HepG2 (cell line): ENCODE measurements around the gene GRIK3. TPM values are rescaled to one million over a fixed set of nuclear protein-coding genes. Genes with fewer than 3 reads are reported as not detected.

ENCODE experiments used
- ATAC-seq: fragments of 200-7000 bp; cut with Tn5 transposase; 3 replicates; pipeline ENCODE4 v1.9.1; 2020; ENCODE audit warnings: mild to moderate bottlenecking, moderate library complexity
- BruUV-seq: library from RNA; stranded (reverse); fragments of 400-500 nt; replicated peaks from 2 replicates; lab custom pipeline; 2021; lab: Mats Ljungman, UMichigan
- CTCF ChIA-PET: fragments of 300-600 bp; formaldehyde crosslinking; extraction: SDS; loops from one replicate; lab custom pipeline; 2021; ENCODE audit warnings: low total read pairs, inconsistent platforms, low intra/inter-chr PET ratio; lab: Yijun Ruan, JAX
- POLR2A ChIA-PET: fragments of 350-600 bp; sonication (Branson Sonifier 250); formaldehyde crosslinking; loops from one replicate; lab custom pipeline; 2020; ENCODE audit warnings: antibody characterized with exemption, inconsistent platforms; lab: Yijun Ruan, JAX
- DNase-seq: peaks from one replicate; pipeline ENCODE4 v3.0.0-alpha.2; 2015; ENCODE audit warnings: low spot score
- FAIRE-seq: peaks from 3 replicates; lab custom pipeline; 2011; peaks lifted over from hg19 to GRCh38; lab: Jason Lieb, UNC
- H2AFZ ChIP-seq: one replicate; pipeline ENCODE4 v1.6.1; 2011; ENCODE audit warnings: low read length, inconsistent platforms
- H3K27ac ChIP-seq: fragments of 300-600 bp; 3 replicates; pipeline ENCODE4 v1.8.0; 2011; ENCODE audit warnings: mixed run types, mild to moderate bottlenecking, mixed read lengths, low read length, inconsistent platforms; ENCODE audit not compliant: insufficient read depth; ENCODE audit errors: extremely low read length
- H3K27me3 ChIP-seq, 2 experiments: fragments of 200-600 bp in 1 of 2; 2 replicates in 1 of 2; 3 replicates in 1 of 2; pipeline versions ENCODE4 v1.6.0 to v1.8.0; 2011; ENCODE audit warnings: low read length in 2 of 2, mild to moderate bottlenecking in 2 of 2, moderate library complexity in 2 of 2, inconsistent platforms in 1 of 2; ENCODE audit not compliant: insufficient read depth in 2 of 2, control insufficient read depth in 1 of 2
- H3K36me3 ChIP-seq, 2 experiments: fragments of 200-600 bp in 1 of 2; replicated peaks in 1 of 2; 2 replicates in 1 of 2; 3 replicates in 1 of 2; pipeline versions ENCODE4 v1.5.1 to v1.8.0; 2011; ENCODE audit warnings: low read length in 2 of 2, inconsistent platforms in 1 of 2; ENCODE audit not compliant: insufficient read depth in 2 of 2, control insufficient read depth in 1 of 2
- H3K4me1 ChIP-seq: 2 replicates; pipeline ENCODE4 v1.5.1; 2012; ENCODE audit warnings: low read length, inconsistent platforms; ENCODE audit not compliant: insufficient read depth
- H3K4me2 ChIP-seq: 2 replicates; pipeline ENCODE4 v1.6.0; 2011; ENCODE audit warnings: low read depth, low read length, inconsistent platforms
- H3K4me3 ChIP-seq, 3 experiments: fragments of 200-600 bp in 1 of 3; sonication (generic), shearing (Covaris generic) in 1 of 3; replicated peaks in 1 of 3; 2 replicates each; pipeline ENCODE4 v1.5.1; 2011 to 2016; ENCODE audit warnings: low read length in 3 of 3, inconsistent platforms in 2 of 3, low read depth in 2 of 3, mild to moderate bottlenecking in 2 of 3, control low read depth in 1 of 3, mixed read lengths in 1 of 3; ENCODE audit not compliant: insufficient read depth in 1 of 3
- H3K79me2 ChIP-seq: one replicate; pipeline ENCODE4 v1.6.1; 2011; ENCODE audit warnings: low read length, inconsistent platforms; ENCODE audit not compliant: insufficient read depth
- H3K9ac ChIP-seq: 2 replicates; pipeline ENCODE4 v1.6.0; 2011; ENCODE audit warnings: mild to moderate bottlenecking, low read depth, low read length, inconsistent platforms; ENCODE audit not compliant: insufficient read depth
- H3K9me3 ChIP-seq: 2 replicates; pipeline ENCODE4 v1.5.1; 2012; ENCODE audit warnings: mild to moderate bottlenecking, low read length
- H4K20me1 ChIP-seq: 2 replicates; pipeline ENCODE4 v1.6.0; 2011; ENCODE audit warnings: inconsistent platforms, mild to moderate bottlenecking, low read length, moderate library complexity; ENCODE audit not compliant: insufficient read depth
- ZC3H13 ChIP-seq: sonication (generic); formaldehyde crosslinking; IDR thresholded peaks from 2 replicates; pipeline ENCODE4 v1.8.1; 2023; ENCODE audit warnings: mild to moderate bottlenecking, missing genetic modification reagents, moderate library complexity
- ZNF383 ChIP-seq: sonication (generic); formaldehyde crosslinking; IDR thresholded peaks from 2 replicates; pipeline ENCODE4 v1.4.0; 2020; ENCODE audit warnings: missing genetic modification reagents, mild to moderate bottlenecking, borderline replicate concordance
- ZSCAN31 ChIP-seq: sonication (generic); formaldehyde crosslinking; IDR thresholded peaks from 2 replicates; pipeline ENCODE4 v1.5.0; 2020; ENCODE audit warnings: low read depth, mild to moderate bottlenecking, missing genetic modification reagents
- WGBS: methylation state at CpG from one replicate; pipeline ENCODE4 v1.1.6; 2017; ENCODE audit warnings: low lambda C conversion rate; 5-methylcytosine and 5-hydroxymethylcytosine counted together
- in situ Hi-C: cut with HindIII; loops from 2 replicates; pipeline ENCODE4 v1.10.0; 2017; ENCODE audit warnings: low pct_unique_long_range_greater_than_20kb; ENCODE audit not compliant: extremely low pct_ligation_motif_present
- intact Hi-C: fragments of 100-400 bp; cut with micrococcal nuclease; formaldehyde crosslinking; loops from one replicate; pipeline ENCODE4 v1.10.0; 2022; ENCODE audit not compliant: unreplicated experiment
- polyA plus RNA-seq, 8 experiments: library from polyadenylated mRNA; depleted of rRNA in 3 of 8; stranded (reverse) in 7 of 8; unstranded in 1 of 8; fragments of >200 nt; fragmentation: Illumina TruSeq in 4 of 8; extraction: Trizol in 4 of 8; gene quantifications; 2 replicates each; pipeline versions ENCODE4 v1.2.1 to v1.2.3, GENCODE V29; 2011 to 2016; ENCODE audit warnings: low read depth in 4 of 8, missing spikeins in 1 of 8, mixed read lengths in 1 of 8; ENCODE audit not compliant: insufficient read depth in 1 of 8
- total RNA-seq, 5 experiments: library from RNA; depleted of rRNA; stranded (reverse); fragments of >200 nt; fragmentation: Illumina TruSeq; extraction: Trizol; gene quantifications; 2 replicates each; pipeline ENCODE4 v1.2.3, GENCODE V29; 2016; ENCODE audit warnings: low read depth in 1 of 5
- TF ChIP-seq, protein P1 (sequence below): fragments of 450-650 bp; IDR thresholded peaks from 2 replicates; pipeline ENCODE4 v1.6.1; 2017; ENCODE audit warnings: mild to moderate bottlenecking
- TF ChIP-seq, protein P2 (sequence below): sonication (generic); formaldehyde crosslinking; IDR thresholded peaks from 2 replicates; pipeline ENCODE4 v1.4.0; 2020; ENCODE audit warnings: low read depth, missing genetic modification reagents
- TF ChIP-seq, protein P3 (sequence below): sonication (generic); formaldehyde crosslinking; IDR thresholded peaks from 2 replicates; pipeline ENCODE4 v1.4.0; 2020; ENCODE audit warnings: missing genetic modification reagents, mild to moderate bottlenecking, borderline replicate concordance
- TF ChIP-seq, protein P4 (sequence below): sonication (generic); formaldehyde crosslinking; IDR thresholded peaks from 2 replicates; pipeline ENCODE4 v1.5.0; 2020; ENCODE audit warnings: mild to moderate bottlenecking, missing genetic modification reagents

The GRIK3 gene
- total and polyA plus RNA-seq, 2 of the 13 experiments (the other 11 are each of a cell fraction or from before 2014, with no cell fraction given): not detected

DNA sequence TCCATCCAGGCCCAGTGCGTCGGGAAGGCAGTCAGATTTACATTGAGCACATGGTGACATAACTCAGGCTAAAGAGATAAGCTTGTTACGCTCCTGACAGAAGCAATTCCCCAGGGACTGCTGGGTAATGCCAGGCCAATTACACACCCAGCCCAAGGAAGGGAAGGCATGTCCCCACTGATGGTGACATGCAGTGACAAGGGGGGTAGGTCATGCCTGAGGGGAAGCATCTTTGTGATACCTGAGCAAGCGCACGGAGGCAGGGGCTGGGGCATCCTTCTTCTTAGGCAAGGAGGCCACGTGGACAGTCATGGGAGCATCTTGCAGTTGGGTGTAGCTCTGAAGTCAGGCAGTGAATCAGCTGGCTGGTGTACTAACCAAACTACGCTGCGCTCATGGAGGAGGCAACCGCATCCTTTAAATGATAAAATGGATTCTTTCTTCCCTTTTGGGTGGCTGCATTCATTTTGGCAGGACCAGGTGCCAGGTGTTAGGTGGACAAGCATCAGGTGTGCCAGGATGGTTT, 39.6 kb upstream of the GRIK3 start (continued):
- TF ChIP-seq, protein P1, sequence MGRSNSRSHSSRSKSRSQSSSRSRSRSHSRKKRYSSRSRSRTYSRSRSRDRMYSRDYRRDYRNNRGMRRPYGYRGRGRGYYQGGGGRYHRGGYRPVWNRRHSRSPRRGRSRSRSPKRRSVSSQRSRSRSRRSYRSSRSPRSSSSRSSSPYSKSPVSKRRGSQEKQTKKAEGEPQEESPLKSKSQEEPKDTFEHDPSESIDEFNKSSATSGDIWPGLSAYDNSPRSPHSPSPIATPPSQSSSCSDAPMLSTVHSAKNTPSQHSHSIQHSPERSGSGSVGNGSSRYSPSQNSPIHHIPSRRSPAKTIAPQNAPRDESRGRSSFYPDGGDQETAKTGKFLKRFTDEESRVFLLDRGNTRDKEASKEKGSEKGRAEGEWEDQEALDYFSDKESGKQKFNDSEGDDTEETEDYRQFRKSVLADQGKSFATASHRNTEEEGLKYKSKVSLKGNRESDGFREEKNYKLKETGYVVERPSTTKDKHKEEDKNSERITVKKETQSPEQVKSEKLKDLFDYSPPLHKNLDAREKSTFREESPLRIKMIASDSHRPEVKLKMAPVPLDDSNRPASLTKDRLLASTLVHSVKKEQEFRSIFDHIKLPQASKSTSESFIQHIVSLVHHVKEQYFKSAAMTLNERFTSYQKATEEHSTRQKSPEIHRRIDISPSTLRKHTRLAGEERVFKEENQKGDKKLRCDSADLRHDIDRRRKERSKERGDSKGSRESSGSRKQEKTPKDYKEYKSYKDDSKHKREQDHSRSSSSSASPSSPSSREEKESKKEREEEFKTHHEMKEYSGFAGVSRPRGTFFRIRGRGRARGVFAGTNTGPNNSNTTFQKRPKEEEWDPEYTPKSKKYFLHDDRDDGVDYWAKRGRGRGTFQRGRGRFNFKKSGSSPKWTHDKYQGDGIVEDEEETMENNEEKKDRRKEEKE: no peak

DNA sequence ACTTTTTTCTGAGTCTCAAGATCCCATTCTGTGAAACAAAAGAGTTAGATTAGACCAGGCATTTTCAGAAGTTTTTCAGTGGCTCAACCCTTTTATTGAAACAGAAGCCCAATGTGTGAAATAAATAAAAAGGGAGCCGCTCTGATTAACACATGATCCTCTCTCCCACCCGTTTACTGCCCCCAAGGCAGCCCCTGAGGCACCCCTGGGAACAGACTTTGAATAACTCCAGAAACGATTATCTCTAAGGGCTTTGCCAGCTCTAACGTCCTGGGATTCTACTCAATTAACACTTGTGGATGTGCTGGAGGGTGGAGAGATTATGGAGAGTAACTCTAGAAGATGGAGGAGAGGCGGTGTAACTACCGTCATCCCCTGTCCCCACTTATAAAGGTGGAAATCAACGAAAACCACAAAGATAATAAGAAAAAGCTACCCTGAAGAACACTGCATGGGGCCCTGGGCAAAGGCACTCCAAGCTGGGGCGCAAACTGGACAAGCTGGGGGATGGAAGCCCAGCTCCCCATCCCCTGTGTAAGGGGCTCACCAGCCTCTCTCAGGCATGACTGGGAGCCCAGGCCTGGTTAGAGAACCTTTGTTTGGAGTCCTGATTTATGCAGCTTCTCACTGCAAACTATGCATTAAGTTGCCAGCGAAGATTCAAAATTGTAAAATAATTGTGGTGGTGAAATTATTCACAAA, 39.0 kb upstream of the GRIK3 start:
- no peaks in the 10 kb centered on the region for H3K9me3 ChIP-seq
- ChIA-PET POLR2A (no interaction called here), CTCF (no interaction called here)
- in situ Hi-C loops (no loop called here), intact Hi-C loops (no loop called here)
- no peak overlapping the region for H3K4me3 ChIP-seq
- no peak overlapping the region for H3K4me2 ChIP-seq
- DNase-seq (no peak), ATAC-seq (no peak), FAIRE-seq (no peak)
- H3K27me3 ChIP-seq: no peaks in the 10 kb centered on the region; a peak in 2 of 5 replicates
- WGBS: 44% methylated on average over 9 of the region's 9 CpGs
- no peak overlapping the region for H3K27ac ChIP-seq
- H3K4me1 ChIP-seq: no peaks in the 10 kb centered on the region
- H3K9ac ChIP-seq: no peak overlapping the region
- no TSS peak for BruUV-seq
- H4K20me1 ChIP-seq: no peaks in the 10 kb centered on the region
- no peaks in the 10 kb centered on the region for H3K79me2 ChIP-seq
- H3K36me3 ChIP-seq: no peaks in the 10 kb centered on the region
- H2AFZ ChIP-seq: no peak overlapping the region
- no peak for TF ChIP-seq ZC3H13 (CRISPR knock-in tag)
- TF ChIP-seq, protein P2, sequence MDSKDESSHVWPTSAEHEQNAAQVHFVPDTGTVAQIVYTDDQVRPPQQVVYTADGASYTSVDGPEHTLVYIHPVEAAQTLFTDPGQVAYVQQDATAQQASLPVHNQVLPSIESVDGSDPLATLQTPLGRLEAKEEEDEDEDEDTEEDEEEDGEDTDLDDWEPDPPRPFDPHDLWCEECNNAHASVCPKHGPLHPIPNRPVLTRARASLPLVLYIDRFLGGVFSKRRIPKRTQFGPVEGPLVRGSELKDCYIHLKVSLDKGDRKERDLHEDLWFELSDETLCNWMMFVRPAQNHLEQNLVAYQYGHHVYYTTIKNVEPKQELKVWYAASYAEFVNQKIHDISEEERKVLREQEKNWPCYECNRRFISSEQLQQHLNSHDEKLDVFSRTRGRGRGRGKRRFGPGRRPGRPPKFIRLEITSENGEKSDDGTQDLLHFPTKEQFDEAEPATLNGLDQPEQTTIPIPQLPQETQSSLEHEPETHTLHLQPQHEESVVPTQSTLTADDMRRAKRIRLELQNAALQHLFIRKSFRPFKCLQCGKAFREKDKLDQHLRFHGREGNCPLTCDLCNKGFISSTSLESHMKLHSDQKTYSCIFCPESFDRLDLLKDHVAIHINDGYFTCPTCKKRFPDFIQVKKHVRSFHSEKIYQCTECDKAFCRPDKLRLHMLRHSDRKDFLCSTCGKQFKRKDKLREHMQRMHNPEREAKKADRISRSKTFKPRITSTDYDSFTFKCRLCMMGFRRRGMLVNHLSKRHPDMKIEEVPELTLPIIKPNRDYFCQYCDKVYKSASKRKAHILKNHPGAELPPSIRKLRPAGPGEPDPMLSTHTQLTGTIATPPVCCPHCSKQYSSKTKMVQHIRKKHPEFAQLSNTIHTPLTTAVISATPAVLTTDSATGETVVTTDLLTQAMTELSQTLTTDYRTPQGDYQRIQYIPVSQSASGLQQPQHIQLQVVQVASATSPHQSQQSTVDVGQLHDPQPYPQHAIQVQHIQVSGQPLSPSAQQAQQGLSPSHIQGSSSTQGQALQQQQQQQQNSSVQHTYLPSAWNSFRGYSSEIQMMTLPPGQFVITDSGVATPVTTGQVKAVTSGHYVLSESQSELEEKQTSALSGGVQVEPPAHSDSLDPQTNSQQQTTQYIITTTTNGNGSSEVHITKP (CRISPR knock-in tag): no peak
- TF ChIP-seq, protein P3, sequence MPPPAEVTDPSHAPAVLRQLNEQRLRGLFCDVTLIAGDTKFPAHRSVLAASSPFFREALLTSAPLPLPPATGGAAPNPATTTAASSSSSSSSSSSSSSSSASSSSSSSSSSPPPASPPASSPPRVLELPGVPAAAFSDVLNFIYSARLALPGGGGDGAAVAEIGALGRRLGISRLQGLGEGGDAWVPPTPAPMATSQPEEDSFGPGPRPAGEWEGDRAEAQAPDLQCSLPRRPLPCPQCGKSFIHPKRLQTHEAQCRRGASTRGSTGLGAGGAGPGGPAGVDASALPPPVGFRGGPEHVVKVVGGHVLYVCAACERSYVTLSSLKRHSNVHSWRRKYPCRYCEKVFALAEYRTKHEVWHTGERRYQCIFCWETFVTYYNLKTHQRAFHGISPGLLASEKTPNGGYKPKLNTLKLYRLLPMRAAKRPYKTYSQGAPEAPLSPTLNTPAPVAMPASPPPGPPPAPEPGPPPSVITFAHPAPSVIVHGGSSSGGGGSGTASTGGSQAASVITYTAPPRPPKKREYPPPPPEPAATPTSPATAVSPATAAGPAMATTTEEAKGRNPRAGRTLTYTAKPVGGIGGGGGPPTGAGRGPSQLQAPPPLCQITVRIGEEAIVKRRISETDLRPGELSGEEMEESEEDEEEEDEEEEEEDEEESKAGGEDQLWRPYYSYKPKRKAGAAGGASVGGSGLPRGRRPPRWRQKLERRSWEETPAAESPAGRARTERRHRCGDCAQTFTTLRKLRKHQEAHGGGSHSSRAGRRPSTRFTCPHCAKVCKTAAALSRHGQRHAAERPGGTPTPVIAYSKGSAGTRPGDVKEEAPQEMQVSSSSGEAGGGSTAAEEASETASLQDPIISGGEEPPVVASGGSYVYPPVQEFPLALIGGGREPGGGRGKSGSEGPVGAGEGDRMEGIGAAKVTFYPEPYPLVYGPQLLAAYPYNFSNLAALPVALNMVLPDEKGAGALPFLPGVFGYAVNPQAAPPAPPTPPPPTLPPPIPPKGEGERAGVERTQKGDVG (CRISPR knock-in tag): no peak
- TF ChIP-seq, protein P4, sequence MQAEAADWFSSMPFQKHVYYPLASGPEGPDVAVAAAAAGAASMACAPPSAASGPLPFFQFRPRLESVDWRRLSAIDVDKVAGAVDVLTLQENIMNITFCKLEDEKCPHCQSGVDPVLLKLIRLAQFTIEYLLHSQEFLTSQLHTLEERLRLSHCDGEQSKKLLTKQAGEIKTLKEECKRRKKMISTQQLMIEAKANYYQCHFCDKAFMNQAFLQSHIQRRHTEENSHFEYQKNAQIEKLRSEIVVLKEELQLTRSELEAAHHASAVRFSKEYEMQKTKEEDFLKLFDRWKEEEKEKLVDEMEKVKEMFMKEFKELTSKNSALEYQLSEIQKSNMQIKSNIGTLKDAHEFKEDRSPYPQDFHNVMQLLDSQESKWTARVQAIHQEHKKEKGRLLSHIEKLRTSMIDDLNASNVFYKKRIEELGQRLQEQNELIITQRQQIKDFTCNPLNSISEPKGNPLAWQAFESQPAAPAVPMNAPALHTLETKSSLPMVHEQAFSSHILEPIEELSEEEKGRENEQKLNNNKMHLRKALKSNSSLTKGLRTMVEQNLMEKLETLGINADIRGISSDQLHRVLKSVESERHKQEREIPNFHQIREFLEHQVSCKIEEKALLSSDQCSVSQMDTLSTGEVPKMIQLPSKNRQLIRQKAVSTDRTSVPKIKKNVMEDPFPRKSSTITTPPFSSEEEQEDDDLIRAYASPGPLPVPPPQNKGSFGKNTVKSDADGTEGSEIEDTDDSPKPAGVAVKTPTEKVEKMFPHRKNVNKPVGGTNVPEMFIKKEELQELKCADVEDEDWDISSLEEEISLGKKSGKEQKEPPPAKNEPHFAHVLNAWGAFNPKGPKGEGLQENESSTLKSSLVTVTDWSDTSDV (CRISPR knock-in tag): no peak
- no peak for TF ChIP-seq ZSCAN31 (CRISPR knock-in tag)
- no peak for TF ChIP-seq ZNF383 (CRISPR knock-in tag)
